Activated CD8-positive, alpha-beta memory T cell treated with anti-CD3 and anti-CD28 coated beads, Interleukin-2, amount 50 U/mL, for 4 hours (primary cell): ENCODE results near the gene KCND1.
A peak's percentile ranks its signal among the peaks of the same experiment; 100 is the strongest.
"Not testable (repeated sequence)": the region's sequence is repeated elsewhere in the genome, so short reads cannot be mapped to it uniquely, and the experiment has no call there.

ENCODE experiments used
- DNase-seq: peaks from one replicate; pipeline ENCODE4 v3.0.0-alpha.2; 2020

KCND1 gene

DNA sequence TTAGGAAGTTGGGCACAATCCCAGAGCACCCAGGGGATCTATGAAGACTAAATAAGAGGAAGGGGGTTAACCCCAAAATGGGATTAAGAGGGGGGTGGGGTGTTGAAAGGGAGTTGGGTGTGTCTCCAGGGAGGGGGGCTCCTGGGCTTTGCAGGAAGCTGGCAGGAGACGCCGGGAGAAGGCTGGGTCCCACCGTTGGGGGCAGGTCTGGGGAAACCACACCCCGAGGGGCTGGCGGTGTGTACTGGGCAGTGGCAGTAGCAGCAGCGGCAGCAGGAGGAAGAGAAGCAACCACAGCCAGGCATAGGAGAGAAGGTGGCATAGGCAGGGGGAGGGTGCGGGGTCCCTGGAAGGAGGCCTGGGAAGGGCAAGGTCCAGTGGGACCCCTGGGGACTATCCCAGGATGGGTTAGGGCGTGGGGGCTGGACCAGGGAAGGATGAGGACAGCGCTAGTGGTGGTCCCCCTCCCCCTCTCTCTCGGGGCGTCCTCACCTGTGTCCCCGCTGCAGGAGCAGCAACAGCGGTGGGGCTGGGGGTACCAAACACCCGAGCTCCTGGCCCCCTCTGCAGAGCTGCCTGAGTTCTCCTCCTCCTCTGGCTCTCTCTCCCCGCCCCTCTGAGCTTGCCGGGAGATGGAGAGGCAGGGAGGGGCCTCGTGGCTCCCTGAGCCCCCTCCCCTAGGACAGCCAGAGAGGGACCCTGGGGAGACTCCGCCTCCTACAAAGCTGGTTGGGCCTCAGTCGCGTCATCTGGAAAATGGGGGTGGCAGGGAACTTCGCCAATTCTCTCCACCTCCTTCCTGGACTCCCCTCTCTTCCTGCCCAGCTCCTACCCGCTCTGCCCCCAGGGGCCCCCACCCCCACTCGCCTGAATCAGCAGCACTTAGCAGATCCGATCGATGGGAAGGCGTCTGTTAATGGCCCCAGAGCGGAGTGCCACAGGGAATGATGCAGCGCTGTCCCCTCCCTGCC lies at the start of gene KCND1:
Gene KCND1 (minus strand): TSS at position 596 of the 971 bp plus-strand sequence. CDS start 1,573 bp downstream, outside the sequence.
- DNase-seq = no peak

DNA sequence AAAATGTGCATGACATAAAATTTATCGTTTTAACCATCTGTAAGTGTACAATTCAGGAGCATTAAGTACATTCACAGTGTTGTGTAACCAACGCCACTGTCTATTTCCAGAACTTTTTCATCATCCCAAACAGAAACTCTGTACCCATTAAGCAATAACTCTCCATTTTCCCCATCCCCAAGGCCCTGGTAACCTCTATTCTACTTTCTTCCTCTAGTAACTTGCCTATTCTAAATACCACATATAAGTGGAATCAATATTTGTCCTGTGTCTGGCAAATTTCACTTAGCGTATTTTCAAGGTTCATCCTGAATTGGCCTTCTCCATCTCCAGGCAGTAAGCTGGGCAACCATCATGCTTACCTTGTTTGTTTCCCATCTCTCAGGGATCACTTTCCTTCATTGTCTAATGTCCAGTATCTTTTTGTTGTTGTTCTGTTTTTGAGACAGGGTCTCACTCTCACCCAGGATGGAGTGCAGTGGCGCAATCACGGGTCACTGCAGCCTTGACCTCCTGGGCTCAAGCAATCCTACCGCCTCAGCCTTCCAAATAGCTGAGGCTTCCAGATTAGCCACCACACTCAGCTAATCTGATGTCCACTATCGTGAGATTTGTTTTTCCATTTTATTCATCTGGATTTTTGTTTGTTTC lies 48.1 kb upstream of the KCND1 start:
- DNase-seq = no peak

DNA sequence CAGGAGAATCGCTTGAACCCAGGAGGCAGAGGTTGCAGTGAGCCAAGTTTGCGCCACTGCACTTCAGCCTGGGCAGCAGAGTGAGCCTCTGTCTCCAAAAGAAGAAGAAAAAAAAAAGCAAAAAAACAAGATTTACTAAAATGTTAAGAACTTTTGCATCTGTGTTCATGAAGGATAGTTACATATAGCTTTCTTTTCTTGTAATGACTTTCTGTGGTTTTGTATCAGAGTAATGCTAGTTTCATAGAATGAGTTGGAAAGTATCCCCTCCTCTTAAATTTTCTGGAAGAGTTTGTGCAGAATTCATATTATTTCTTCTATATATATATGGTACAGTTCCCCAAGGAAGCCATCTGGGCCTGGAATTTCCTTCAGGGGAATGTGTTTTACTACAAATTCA lies 47.4 kb upstream of the KCND1 start:
- no peak for DNase-seq

DNA sequence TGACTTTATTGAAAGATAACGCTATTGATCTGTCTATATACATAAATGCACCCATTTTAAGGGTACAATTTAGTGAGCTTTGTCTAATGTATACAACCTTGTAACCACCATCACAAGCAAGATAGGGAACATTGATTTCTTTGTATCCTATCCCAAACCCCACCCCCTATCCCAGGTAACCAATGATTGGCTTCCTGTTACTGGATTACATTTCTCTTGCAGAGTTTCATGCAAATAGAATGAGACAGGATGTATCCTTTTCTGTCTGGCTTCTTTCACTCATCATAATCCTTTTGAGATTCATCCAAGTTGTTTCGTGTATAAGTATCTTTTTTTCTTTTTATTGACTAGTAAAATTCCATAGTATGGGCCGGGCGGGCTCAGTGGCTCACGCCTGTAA lies 32.1 kb upstream of the KCND1 start:
- DNase-seq = no peak

DNA sequence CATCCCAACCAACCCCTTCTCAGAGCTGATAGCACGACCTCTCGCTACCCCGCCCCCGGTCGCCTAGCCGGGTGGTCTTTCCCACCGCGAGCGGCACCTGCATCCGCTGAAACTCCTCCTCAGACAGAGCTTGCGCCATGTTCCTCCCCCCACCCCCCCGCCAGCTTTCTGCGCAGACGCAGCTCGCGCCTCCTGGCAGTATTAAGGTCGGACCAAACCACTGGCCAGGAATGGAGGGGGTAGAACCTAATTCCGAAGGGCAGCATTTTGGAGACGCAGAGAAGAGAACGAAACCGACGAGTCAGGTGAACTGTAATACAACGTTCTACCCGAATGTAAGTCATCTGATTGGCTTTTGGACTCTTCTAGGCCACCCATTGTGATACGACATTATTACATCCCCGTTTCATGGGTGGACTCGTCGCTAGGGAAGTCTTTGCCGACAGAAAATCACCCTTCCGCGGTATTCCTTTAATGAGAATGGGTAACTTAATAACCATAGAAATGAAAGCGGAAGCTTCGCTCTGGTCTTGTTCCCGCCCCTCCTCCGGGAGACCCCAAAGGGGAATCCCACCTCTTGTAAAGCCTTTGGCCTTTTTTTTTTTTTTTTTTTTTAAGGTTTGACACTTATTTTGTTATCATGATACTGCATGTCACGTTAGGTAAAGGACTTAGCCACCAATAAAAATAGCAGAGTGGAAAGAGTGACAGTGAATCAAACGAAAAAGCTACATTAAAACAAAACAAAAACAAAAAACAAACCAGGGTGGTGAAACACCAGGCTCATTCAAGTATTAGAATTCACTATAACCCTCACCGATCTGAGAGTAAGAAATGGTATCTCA lies 30.7 kb upstream of the KCND1 start, which contains the start of gene GRIPAP1:
Gene GRIPAP1 (minus strand): TSS at position 174 of the 845 bp plus-strand sequence. CDS start 35 bp downstream, at position 139.
- peak; percentile 71 for DNase-seq

DNA sequence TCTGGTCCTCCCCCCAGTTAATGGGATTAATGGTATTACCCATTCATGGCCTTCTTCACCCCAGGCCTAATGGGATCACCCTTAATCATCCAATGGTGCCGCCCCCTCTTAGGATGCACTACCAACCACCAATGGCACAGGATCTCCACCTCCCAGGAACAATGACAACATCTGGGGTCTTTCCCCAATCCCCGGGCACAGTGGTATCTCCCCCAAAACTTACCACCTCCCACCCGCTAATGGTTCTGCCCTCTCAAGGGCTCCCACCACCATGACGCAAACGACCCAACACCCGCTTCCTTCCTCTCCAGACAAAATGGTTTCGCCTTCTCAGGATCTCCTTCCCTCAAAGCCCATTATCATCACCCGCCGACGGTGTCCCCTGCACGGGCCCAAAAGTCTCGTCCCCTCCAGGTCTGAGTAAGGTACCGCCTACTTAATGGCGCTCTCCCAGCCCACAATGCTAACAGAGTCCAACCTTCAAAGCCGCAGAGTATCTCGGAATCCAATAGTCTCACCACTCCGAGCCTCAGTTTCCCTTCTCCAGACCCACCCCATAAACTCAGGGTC lies 30.0 kb upstream of the KCND1 start:
- DNase-seq = peak; percentile 43

DNA sequence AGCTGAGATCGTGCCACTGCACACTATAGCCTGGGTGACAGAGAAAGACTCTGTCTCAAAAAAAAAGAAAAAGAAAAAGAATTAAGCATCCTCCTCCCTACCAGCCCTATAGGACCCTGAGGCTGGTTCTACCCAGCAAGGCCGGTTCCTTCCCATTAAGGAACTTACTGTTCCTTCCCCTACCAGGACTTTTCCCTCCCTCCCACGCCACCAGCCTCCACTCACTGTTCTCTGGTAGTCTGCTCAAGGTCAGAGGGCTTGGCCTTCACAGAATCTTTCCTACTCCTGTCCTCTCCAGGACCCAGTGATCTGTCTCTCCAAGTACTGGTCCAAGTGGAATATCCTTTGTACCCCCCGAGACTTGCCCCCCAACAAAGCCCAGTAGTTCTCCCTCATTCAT lies 29.0 kb upstream of the KCND1 start:
- DNase-seq = no peak

DNA sequence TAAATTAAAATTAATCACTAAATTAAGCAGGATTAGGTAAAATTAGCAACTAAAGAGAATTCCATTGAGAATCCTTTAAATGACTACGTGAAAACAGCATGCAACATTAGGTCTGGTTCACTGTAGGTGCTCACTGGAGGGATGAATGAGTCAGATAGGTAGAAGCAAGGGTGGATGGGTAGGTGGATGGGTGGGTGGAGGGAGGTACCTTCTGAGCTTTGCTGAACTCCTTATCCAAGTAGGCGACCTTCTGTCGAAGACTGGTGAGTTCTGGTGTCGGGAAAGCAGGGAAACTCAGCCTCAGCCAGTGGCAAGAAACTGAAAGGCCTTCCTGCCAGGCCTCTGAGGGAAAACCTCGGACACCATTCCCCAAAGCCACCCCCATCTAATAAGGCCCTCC lies 27.4 kb upstream of the KCND1 start:
- DNase-seq = no peak

DNA sequence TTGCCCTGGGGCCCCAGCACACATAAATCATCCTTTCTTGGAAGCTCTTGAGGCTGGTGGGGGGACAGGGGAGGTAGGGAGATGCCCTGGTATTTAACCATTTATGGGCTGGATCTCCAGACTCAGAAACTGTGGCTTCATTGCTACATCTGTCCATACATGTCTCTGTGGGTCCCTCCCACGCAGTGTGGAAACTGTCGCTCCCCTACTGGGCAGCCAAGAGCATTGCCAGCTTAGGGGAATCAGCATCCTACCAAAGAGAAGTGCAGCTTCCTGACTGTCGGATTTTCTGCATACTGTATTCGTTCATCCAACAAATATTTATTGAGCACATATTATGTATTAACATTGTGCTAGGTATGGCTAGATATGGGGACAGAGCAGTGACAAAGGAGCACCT lies 26.7 kb upstream of the KCND1 start:
- DNase-seq = no peak

DNA sequence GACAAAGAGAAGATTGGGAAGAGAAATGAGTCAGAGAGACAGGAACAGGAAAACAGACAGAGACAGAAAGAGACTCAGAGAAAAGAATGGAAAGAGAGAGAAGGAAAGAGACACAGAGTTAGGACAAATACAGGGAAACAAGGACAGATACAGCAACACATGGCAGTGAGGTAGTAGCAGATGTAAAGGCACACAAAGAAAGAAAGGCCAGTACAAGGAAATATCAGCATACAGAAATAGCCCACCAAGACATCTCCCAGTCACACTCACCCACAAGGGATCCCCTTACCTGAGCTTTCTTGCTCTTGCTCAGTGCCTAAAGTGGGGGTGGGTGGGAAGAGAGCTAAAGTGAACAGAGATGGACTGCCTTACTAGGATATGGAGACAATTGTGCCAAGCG lies 26.2 kb upstream of the KCND1 start:
- DNase-seq = no peak

DNA sequence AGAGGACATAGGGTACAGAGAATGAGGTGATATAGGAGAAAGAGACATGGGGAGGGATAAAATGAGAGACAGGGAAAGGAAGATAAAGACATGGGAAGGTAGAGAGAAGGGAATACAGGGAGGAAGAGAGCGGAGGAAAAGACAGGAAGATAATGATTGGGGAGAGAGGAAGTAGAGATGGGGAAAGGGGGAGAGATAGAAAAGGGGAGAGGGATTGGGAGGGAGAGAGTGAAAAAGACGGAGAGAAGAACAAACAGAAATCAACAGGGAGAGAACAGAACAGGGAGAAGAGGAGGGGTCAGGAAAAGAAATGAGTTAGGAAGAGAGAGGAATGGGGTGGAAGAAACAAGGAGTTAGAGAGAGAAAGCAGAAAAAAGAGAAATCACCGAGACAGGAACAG lies 25.8 kb upstream of the KCND1 start:
- DNase-seq = no peak

DNA sequence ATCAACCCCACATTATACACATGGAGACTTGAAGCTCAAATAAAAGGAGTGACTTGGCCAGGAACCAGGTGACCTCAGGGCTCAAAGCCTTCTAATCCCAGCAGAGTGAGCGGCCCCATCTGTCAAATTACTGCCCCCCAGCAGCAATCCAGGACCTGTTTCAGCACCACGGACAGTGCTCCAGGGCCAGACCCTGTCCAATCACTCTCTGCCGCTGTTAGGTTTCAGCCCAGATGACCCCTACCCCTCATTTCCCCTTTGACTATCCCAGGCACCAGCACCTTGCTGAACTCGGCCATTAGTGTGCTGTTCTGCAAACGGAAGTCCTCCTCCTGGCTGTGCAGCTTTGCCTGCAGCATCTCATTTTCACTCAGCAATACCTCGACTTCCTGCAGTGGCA lies 25.3 kb upstream of the KCND1 start:
- DNase-seq = no peak

DNA sequence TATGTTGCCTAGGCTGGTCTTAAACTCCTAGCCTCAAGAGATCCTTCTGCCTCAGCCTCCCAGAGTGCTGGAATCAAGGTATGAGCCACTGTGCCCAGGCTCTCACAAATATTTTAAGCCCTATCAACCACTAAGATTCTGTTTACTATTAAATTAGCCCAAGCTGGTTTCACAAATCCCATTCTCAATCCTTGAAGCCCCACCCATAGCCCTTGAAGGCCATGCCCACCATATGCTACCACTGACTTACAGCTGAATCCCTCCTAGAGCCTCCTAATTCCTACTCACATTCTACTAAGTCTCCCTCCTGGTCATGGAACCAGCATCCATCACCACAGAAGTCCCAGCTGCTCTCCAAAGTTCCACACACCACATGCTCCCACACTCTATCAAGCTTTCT lies 20.7 kb upstream of the KCND1 start:
- no peak for DNase-seq

DNA sequence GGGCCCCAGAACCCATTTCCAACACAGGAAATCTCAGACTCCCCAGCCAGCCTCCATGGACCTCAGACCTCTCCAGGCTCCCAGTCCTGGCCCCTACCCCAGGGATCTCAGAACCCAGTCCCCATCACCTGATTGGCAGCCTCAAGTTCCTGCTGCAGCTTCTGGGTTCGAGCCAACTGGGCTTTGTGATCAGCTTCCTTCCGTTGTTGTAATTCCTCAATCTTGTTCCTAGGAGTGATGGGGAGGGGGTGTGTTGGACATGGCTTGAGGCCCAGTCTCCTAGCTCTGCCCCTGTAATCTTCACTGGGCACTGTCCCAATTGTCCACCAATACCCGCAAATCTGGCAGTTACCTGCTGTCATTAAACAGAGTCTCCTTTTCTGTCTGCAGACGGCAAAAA lies 17.8 kb upstream of the KCND1 start:
- DNase-seq = no peak

DNA sequence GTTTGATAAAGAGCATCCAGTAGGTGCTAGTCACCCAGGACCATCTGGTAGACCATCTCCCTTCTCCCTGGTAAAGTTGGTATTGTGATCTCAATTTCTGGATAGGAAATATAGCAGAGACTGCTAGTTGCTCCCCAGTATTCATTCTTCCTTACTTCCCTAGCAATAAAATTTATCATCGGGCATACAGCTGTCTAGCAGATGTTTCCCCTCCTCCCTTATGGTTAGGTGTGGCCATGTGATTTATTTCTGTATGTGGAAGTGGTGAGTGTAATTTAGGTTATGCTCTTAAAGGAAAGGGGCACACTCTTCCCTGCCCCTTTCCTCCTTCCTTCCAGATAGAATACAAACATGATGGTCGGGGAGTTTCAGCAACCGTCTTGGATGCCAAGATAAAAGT lies 12.3 kb upstream of the KCND1 start:
- DNase-seq = no peak

DNA sequence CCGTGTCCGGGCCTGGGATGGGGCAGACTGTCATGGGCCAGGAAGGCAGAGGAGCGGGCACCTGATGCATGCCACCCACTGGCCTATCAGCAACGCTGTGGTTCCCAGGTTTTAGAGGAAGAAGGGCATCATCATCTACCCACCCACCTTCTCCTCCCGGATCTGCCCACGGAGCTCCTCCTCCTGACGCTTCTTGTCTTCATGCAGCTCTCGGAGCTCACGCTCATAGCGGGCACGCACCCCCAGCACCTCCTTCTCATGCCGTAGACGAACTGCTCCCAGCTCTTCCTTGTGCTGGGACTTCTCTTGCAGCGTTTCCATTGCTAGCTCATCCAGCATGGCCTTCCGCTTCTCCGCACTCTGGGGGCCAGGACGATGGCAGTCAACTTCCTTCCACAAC lies 11.4 kb upstream of the KCND1 start:
- no peak for DNase-seq

DNA sequence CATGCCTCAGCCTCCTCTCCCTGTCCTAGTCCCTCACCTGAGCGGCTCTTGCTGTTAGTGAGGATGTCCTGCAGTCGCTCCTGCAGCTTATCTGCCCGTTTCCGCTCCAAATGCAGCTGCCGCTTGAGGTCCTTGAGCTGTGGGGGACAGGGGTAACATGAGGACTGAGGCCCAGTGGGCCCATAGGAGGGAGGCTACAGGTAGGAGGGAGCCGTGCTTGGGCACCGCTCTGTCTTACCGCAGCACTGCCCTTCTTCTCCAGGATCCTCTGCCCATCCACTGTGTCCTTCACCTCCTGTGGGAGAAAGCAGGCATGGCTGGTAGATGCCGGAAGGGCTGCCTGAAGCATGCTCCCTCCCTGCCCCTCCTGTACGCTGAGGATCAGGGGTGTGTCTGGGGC lies 9.5 kb upstream of the KCND1 start:
- DNase-seq = no peak

DNA sequence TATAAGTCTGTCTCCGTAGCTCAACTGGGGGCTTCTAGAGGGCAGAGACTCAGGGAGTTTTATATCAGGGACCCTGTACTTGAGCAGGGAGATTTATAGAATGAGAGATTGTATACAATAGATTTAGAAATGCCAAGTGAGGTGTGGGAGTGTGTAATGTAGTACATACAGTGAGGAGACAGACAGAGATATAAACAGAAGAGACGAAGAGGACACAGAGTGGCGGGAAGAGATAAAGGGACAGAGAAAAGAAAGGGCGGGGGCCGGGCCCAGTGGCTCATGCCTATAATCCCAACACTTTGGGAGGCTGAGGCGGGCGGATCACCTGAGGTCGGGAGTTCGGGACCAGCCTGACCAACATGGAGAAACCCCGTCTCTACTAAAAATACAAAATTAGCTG lies 8.7 kb upstream of the KCND1 start:
- DNase-seq = not testable (repeated sequence)

DNA sequence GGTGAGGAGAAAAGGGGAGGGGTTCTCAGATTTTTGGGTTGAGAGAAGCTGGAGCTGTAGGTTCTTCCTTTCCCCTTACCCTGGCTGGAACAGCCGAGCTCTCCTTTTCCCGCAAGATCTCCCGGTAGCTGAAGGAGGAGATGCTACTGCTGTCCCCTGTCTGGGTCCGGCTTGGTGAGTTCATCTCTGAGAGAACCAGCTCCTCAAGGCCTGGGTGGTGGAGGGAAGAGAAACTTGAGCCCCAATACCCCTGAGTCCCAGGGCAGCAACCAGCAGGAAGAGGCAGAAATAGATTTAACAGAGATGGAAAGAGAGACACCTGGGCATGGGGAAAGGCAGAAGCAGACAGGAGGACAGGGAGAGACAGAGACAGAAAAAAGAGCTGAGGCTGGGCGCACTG lies 6.6 kb upstream of the KCND1 start:
- DNase-seq = no peak

DNA sequence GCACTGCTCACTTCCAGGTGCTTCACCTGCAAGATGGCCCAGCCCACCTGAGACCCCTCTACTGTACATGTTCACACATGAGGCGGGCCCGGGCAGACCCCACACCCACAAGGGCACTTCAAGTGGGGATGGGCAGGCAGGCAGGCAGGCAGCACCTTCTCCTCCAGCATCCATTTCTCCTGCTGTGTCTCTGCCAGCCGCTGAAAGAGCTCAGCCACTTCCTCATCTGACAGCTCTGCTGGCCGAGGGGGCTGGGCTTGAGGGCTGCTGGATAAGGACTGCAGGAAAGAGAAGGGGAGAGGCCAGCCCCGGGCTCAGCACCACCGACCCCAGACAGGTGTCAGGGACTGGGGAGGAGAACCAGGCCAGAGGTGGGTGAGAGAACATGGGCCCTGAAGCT lies 4.4 kb upstream of the KCND1 start:
- DNase-seq = no peak

DNA sequence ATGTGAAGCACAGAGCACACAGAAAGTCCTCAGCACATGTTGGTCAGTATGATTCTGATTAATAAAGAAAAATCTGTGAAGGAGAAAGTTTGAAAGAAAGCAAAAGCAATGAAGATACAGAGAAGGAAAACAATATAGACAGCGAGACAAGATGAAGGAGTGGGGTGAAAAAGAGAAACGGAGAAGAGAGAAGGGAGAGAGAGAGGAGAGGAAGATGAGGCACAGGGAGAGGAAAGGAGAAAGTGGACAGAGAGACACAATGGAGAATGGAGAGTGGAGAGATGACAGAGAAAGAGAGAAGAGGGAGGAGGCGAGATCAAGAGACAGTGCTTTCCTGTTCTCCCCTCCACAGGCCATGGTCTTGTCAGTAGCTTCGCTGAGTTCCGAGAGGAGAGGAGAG lies 3.9 kb upstream of the KCND1 start:
- no peak for DNase-seq

DNA sequence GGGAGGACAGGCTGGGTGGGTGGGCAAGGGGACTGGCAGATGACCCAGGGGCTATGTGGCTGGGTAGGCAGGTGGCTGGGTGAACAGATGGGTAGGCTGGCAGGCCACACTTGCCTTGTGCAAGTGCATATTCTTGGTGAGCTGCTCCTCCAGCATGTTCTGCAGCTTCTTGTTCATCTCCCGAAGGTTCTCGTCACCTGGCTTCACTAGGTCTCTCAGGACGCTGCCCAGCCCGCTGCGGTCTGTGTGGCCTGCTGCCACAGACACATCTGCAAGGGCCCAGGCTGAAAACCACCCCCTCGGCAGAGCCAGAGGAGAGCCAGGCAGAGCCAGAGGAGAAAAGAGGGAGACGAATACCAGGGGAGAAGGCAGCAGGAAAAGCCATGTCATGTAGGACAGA lies 3.4 kb upstream of the KCND1 start:
- DNase-seq = no peak

DNA sequence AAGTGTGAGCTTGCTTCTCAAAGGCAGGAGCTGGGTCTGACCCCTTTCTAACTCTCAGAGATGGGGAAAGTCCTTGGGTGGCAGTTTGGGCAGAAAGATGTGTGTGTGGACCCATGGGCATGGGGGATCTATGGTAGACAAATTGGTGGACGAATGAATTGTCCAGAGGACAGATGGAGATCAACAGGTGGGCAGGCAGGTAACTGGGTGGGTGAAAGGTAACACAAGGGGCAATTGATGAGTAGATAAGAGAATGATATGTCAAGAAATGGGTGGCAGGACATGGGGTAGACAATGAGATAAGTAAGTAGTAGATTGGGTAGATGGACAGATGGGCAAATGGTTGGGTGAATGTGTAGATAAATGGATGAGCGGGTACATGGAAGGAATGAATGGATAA lies 2.9 kb upstream of the KCND1 start:
- DNase-seq = no peak
